HG02870 (cell line): ENCODE results near the gene UGGT1.

Experiments used
- ATAC-seq: cut with Tn5 transposase; IDR thresholded peaks from one replicate; pipeline ENCODE4 v1.9.1; 2021; ENCODE audit warnings: mild to moderate bottlenecking, moderate library complexity; ENCODE audit not compliant: unreplicated experiment

The UGGT1 gene

GRCh38 chr2:128214251-128214650 is 123.3 kb downstream of the UGGT1 start:
- no peak for ATAC-seq

GRCh38 chr2:128214866-128215460 is 124.0 kb downstream of the UGGT1 start:
- ATAC-seq: no peak

GRCh38 chr2:128215897-128216642 is 125.1 kb downstream of the UGGT1 start:
- no peak for ATAC-seq

- ATAC-seq: no peak
These were observed 126.7 kb downstream of the UGGT1 start for GRCh38 chr2:128217671-128218070.

GRCh38 chr2:128219891-128220290 is 128.9 kb downstream of the UGGT1 start:
- ATAC-seq: no peak

GRCh38 chr2:128227862-128228261 is 136.9 kb downstream of the UGGT1 start:
- no peak for ATAC-seq

- ATAC-seq: no peak
These were observed 137.9 kb downstream of the UGGT1 start for GRCh38 chr2:128228894-128229293.

GRCh38 chr2:128232965-128233789 is 142.2 kb downstream of the UGGT1 start:
- ATAC-seq: peak; percentile 99

GRCh38 chr2:128233790-128234395 is 142.9 kb downstream of the UGGT1 start:
- ATAC-seq: no peak

- no peak for ATAC-seq
These were observed 143.6 kb downstream of the UGGT1 start for GRCh38 chr2:128234613-128235012.

- no peak for ATAC-seq
These were observed 144.6 kb downstream of the UGGT1 start for GRCh38 chr2:128235581-128235980.

GRCh38 chr2:128236491-128237035 is 145.6 kb downstream of the UGGT1 start:
- ATAC-seq: no peak

GRCh38 chr2:128237081-128237534 is 146.1 kb downstream of the UGGT1 start:
- ATAC-seq: no peak

GRCh38 chr2:128237911-128238697 is 147.1 kb downstream of the UGGT1 start:
- ATAC-seq: no peak

- ATAC-seq: no peak
These were observed 150.9 kb downstream of the UGGT1 start for GRCh38 chr2:128241896-128242295.
